HG03135 (cell line): Measurements from ENCODE around the gene PPP1R11.
A peak's percentile ranks its signal among the peaks of the same experiment; 100 is the strongest.
"Not testable (repeated sequence)": the region's sequence is repeated elsewhere in the genome, so short reads cannot be mapped to it uniquely, and the experiment has no call there.

Source experiments
- ATAC-seq: cut with Tn5 transposase; IDR thresholded peaks from one replicate; pipeline ENCODE4 v1.9.1; 2021; ENCODE audit warnings: mild to moderate bottlenecking, moderate library complexity; ENCODE audit not compliant: unreplicated experiment

PPP1R11 gene, protein sequence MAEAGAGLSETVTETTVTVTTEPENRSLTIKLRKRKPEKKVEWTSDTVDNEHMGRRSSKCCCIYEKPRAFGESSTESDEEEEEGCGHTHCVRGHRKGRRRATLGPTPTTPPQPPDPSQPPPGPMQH

DNA sequence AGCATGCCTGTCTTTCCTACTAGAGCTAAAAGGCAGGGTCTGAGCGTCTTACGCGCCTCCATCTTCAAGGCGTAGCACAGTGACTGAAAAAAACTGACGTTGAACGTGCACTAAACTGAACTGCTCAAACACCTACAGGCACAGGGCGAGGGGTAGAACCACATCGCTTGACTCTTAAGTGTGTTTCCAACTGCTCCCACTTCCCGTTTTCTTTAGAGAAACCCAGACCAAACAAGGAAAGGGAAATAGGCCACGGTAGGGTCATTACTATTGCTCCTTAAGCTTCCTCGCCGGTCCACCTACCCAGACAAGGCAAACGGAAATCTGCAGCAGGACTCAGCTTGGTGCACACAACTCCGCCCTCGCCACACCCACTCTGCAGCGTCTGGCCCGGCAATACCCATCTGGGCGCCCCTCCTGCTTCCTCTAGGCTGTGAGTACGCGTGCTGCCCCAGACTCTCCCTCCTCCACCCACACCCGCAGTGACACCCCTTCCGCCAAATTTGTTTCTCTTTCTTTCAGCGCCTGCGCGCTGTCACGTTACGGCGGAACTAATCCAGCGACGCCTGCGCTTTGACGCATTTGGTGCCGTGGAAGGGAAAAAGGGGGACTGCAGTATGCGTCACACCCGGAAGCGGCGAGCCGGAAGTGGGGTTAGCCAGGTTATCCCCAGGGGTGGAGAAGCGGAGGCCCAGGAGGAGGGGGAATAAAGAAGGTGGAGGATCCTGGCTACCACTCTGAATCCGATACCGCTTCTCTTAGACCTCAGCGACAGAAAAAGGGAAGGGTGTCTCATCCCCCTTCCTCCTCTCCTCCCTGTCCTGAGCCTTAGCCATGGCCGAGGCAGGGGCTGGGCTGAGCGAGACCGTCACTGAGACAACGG lies at the start of gene PPP1R11:
PPP1R11 (plus strand) TSS at position 622 of the 883 bp plus-strand sequence; CDS start at position 835, 213 bp downstream.
- ATAC-seq = peak; percentile 96

DNA sequence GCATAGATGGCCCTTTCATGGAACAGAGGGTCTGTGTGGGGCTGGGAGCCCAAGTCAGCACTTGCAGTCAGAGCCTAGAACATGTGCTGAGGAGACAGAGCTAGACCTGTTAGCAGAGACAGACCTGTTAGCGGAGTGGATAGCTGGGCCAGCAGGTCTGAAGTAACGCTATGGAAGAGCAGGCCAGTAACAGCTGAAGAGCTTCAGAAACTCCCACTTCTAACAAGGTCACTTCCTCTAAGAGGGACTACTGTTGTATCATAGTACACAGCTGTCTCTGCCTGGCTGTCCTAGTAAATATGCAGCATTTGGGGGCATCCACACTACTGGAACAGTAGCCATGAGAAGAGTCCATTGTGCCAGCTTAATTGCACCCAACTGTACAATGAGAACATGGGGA lies 47.2 kb upstream of the PPP1R11 start:
- ATAC-seq = no peak

DNA sequence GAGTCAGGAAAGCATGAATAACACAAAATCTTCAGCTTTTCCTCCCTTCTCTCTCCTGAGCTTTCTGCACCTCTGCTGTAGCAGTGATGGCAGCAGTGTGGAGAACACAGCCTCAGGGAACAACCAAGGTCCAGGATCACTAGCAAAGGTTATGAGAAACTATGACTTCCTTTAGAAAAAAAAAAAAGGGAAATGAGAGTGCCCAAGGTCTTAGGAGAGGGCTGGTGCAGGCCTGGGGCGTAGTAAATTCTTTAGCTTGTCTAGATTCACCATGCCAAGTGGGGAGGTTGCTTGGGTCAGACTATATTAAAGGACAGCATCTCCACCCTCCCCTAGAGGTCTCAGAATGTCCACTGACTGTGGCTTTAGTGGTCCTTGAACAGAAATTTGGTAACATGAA lies 46.4 kb upstream of the PPP1R11 start:
- no peak for ATAC-seq

DNA sequence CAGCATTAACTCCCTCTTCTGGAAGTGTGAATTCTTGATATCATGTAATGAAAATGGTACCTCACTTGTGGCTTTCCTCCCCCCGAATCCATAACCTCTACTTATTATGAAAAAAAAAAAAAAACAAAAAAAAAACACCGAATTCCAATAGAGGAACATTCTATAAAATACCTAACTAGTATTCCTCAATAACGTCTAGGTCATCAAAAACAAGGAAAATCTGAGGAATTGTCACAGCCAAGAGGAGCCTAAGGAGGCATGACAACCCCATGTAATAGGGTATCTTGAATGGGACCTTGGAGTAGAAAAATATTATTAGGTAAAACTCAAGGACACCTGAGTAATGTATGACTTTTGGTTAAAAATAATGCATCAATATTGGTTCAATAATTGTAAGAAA lies 44.8 kb upstream of the PPP1R11 start:
- no peak for ATAC-seq

DNA sequence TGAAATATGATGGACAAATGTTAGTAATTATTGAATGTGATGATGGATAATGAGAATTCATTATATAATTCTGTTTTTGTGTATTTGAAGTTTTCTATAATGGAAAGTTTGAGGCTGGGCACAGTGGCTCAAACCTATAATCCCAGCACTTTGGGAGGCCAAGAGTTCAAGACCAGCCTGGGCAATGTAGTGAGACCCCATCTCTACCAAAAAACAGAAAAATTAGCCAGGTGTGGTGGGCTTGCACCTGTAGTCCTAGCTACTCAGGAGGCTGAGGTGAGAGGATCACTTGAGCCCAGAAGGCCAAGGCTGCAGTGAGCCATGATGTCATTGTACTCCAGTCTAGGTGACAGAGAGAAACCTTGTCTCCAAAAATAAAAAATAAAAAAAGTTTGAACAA lies 44.3 kb upstream of the PPP1R11 start:
- not testable (repeated sequence) for ATAC-seq

DNA sequence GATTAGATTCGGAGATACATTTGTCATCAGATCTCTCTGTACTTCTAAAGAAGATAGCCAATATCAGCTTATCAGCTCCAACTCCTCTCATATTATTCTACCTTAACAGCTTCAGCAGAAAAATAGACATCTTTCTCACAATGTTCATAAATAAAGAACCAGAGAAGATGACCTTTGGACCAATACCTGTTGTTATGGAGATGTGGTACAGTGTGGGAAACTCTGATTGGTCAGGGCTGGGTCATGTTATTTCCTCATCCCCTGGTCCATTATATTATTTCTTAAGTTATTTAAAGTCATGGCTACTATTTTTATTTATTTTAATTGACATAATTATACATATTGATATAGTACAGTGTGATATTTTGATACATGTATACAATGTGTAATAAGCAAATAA lies 41.8 kb upstream of the PPP1R11 start:
- ATAC-seq = no peak

DNA sequence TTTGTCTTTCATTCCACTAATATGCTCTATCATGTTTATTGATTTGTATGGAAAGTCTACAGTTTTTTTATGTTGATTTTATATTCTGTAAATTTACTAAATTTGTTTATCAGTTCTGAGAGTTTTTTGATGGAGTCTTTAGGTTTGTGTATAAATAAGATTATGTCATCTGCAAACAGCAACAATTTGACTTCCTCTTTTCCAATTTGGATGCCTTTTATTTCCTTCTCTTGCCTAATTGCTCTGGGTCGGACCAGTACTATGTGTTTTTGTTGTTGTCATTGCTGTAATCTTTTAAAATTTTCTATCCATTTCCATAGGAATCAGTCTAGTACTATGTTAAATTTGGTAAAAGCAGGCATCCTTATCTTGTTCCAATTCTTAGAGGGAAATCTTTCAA lies 37.4 kb upstream of the PPP1R11 start:
- ATAC-seq = no peak

DNA sequence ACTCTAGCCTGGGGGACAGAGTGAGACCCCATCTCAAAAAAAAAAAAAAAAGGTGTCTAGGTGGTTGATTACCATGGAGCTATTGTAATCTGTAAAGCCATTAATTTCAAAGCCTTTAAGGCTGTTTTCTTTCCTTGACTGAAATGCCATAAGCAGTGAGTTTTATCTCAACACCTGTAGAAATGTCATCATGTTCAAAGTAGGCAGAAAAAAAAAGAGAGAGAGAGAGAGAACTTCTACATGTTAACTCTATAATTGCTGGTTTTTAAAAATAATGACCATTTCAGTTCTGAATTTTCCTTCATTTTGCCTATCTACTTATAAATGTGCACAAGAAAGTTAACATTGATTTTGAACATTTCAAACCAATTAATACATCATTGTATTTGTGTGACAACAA lies 35.6 kb upstream of the PPP1R11 start:
- ATAC-seq = no peak

DNA sequence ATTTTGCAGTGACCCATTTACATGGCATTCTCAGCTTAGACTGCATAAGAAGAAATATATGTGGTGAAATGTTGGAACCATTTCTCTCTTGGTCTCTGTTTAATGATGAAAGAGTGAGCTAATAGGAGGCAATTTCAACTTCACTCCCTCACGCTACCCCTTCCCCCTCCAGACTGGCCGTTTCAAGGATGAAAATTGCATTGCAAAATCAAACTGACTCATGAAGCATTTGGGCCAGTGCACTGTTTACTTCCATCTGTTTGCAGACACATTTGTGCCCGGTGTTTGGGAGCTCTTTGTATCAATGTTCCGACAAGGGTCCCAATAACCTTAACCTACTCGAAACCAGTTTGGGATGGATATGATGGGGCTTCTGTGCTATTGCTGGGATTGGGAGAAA lies 33.6 kb upstream of the PPP1R11 start:
- not testable (repeated sequence) for ATAC-seq

DNA sequence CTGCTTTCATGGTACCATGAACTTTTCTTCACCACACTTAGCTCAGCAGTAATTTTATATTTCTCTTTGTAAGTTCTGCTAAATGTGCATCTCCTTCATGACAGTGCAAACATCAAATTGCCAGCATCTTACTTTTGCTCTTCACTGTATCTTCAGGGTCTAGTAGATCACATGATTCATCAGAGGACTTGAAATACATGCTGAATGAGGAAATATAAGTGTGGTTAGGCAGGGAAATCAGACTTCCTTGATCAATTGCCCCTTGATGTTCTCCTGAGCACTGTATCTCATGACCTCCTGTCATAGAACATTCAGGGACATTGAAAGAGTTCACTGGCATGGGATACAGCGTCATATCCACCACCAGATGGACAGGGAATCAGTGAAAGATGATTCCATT lies 31.2 kb upstream of the PPP1R11 start:
- ATAC-seq = no peak

DNA sequence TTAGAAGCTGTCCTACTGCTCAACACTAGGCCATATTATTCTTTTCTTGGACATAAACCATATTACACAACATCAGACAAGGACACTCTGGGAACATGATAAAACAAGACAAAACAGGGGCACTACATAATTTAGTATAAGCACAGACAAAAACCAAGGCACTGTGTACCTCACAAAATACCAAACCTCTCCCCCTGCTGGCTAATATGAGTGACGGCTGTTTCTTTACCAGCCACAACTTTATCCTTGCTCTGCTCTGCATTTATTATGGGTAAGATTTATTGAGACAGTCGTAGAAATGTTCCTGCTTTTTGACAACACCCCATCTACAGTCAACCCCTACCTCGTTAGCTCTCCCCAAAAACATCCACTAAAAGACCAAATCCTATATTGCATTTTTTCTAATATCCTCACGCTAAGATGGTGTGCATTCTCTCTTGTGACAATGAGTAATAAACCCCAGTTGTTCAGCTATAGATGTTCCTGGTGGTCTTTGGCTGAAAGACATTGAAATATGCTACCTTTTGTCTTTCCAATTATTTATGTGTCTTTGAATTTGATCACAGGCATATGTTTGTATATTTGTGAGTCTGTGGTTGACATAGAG lies 29.7 kb upstream of the PPP1R11 start:
- ATAC-seq = no peak

DNA sequence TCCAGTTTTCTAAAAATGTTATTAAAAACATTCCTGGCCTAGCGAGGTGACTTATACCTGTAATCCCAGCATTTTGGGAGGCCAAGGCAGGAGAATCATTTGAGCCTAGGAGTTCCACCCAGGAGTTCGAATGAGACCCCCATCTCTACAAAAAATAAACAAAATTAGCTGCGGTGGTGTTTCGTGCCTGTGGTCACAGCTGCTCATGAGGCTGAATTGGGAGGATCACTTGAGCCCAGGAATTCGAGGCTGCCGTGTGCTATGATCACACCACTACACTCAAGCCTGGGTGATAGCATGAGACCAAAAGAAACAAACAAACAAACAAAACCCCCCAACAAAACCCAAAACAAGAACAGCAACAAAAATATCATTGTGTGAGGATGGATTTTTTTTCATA lies 25.8 kb upstream of the PPP1R11 start:
- ATAC-seq = no peak

DNA sequence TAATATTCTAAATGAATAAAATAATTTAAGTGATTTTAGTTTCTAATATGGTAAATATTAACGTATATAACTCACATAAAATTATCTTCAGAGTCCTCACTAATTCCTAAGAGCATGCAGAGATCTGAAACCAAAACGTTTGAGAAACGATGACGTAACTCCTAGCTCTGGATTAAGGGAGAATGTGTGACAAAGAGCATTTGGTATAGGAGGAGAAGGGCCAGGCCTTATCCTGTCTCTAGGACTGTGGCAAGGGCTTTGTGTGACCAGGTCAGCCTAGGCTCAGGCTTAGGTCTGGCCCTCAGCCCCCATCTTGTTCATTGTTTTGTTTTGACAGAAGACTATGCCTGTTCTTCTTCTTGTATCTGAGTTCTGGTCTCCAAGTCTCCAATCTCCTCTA lies 25.2 kb upstream of the PPP1R11 start:
- ATAC-seq = no peak

DNA sequence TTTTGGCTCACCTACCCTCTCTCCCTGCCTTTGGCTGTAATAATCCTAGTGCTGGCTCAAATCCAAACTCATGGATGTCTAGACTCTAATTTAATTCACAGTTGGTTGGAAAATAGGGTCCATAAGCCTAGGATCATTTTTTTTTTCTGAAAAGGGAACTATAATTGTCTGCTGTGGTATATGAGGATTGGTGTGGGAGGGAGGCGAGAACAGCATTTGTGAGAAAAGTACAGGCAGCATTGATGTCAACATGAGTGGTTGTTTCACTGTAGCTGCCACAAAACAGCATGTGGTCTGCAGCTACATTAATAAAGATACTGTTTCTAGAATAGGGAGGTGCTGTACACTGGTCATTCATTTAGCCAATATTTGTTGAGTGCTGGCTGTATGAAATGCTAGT lies 24.5 kb upstream of the PPP1R11 start:
- no peak for ATAC-seq

DNA sequence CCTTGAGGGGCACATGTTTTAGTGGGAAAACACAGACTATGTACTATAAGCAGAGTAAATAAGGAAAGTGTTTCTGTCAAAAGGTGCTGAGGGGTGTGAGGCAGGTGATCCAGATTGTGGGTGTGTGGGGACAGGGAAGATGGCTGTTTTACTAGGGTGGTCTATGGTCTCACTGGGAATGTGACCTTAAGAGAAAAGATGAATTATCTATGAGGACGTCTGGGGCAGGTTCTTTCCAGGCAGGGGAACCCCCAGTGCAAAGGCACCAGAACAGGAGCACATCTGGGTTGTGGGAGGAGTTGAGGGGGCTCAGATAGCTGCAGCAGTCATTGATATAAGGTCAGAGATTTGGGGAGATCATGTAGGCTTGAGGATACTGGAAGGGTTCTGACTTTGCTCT lies 24.1 kb upstream of the PPP1R11 start:
- no peak for ATAC-seq

DNA sequence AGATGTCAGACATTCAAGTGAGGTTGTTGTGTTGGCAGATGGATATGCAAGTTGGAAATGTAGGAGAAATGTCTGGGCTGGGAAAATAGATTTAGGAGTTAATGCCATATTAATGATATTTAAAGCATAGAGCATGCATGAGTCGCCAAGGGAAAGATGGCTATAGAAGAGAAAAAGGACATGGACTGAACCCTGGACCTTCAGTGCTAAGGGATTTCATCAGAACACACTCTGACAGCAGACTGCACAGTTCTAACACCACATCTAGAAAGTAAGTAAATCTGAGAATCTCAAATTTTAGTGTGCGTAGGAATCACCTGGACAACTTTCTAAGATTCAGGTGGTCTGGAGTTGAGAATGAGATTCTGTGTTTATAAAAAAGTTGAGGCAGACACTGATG lies 23.3 kb upstream of the PPP1R11 start:
- ATAC-seq = no peak

DNA sequence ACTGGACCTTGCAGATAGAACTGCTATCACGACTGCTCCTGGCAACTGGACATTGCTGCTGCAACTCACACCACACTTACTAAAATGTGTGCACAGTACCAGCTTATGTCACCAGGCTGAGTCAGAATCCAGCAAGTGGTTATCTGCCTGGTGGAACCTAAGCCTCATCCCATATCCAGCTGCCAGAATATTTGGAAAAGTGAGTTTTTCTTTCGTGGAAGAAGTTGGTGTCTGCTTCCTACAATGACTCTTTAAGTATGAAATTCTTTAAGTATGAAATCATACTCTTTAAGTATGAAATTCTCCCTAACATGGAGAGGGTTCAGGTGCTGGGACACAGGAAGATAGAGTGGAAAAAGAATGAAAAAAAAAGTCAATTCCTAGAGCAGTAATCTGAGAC lies 22.4 kb upstream of the PPP1R11 start:
- no peak for ATAC-seq

DNA sequence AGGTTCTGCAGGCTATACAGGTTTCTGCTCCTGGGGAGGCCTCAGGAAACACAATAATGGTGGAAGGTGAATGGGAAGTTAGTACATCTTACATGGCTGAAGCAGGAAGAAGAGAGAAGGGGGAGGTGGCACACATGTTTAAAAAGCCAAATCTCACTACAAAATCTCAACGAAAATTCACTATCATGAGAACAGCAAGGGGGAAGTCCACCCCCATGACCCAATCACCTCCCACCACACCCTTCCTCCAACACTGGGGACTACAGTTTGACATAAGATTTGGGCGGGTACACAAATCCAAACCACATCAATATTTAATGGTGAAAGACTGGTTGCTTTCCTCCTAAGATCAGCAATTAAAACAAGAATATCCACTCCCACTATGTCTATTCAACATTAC lies 19.8 kb upstream of the PPP1R11 start:
- no peak for ATAC-seq

DNA sequence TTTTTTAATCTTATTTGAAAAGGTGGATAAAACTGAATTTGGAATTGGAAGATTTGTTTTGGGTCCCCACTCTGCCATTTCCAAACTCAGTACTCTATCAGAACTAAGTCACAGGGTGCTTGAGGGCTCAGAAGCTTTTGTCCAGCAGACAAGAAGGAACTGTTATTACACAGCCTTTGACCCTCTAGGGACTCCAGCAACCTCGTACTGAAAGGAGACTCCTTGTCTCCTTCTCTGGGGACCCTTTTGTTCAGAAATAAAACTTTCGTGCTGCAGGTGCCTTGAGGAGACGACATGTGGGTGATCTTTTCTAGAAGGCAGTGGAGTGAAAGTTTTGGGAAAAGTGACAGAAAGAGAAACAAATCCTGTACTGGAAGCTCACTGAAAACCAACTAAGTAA lies 13.3 kb upstream of the PPP1R11 start:
- no peak for ATAC-seq

DNA sequence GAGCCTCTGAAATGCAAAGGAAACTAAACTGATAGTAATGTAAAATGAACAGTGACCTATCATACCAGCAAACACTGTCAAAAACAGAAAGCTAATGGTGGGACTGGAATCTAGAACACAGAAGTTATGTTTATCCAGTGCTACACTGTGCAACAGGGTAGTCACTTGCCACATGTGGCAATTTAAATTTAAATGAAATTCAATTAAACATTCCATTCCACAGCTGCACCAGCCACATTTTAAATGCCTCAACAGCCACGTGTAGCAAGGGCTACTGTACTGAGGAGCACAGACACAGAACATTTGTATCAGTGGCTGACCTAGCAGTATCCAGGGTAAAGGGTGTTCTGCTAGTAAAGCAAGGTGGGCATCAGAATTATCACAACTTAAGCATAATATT lies 11.5 kb upstream of the PPP1R11 start:
- no peak for ATAC-seq

DNA sequence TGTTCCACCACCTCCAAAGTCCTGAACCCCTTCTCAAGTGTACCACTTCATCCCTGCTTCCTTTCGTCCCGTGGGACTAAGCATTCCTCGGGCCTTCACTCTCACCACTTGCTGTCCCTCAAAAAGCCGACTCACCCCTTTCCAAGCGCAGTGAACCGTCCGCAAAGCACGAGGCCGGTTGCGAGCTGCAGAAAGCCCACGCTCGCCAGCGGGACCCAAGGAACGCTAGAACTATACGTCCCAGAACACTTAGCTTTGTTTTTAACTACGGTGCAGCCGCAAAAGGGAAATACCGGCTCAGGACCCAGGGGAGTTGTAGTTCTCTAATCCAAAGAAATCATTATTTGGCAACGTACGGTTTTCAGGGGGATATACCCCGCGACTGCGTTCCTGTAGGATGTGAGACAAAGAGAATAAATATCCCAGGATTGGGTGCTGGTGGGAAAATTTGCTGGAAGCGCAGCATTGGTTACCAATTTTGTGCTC lies 6.3 kb upstream of the PPP1R11 start:
- ATAC-seq = peak; percentile 14
